HG03135 (cell line): Measurements from ENCODE around the gene EHBP1L1.
"Not testable (repeated sequence)": the region's sequence is repeated elsewhere in the genome, so short reads cannot be mapped to it uniquely, and the experiment has no call there.

ENCODE experiments used
- ATAC-seq: cut with Tn5 transposase; IDR thresholded peaks from one replicate; pipeline ENCODE4 v1.9.1; 2021; ENCODE audit warnings: mild to moderate bottlenecking, moderate library complexity; ENCODE audit not compliant: unreplicated experiment

EHBP1L1 gene

GRCh38 chr11:65560555-65561418, 15.1 kb upstream of the EHBP1L1 start:
- no peak for ATAC-seq

GRCh38 chr11:65562020-65562419, 13.8 kb upstream of the EHBP1L1 start:
- no peak for ATAC-seq

- ATAC-seq = no peak
Observed at GRCh38 chr11:65562788-65563187, 13.1 kb upstream of the EHBP1L1 start.

DNA sequence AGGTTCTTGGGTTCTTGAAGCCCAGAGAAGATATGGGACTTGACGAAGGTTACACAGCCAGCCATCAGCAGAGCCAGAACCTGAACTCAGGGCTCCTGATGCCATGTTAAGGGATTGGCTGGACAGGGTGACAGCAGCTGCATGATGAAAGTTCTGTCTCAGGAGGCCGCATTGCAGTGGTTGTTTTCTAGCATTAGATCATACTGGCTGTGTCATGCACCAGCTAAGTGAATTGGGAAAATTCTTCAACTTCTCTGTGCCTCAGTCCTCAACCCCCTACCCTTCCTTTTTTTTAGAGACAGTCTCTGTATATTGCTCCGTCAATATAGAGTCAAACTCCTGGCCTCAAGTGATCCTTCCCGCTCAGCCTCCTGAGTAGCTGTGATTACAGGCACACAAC, 12.3 kb upstream of the EHBP1L1 start:
- ATAC-seq = no peak

- ATAC-seq = not testable (repeated sequence)
Observed at GRCh38 chr11:65564879-65565559, 10.8 kb upstream of the EHBP1L1 start.

- ATAC-seq = no peak
Observed at GRCh38 chr11:65565624-65566453, 10.0 kb upstream of the EHBP1L1 start.

GRCh38 chr11:65569164-65569972, 6.5 kb upstream of the EHBP1L1 start:
- ATAC-seq = peak; percentile 0

GRCh38 chr11:65569973-65570918, 5.6 kb upstream of the EHBP1L1 start, which contains the start of gene ZNRD2:
Gene ZNRD2 (plus strand): TSS chr11:65570477. CDS start chr11:65570492, 15 bp downstream.
- peak; percentile 59 for ATAC-seq

DNA sequence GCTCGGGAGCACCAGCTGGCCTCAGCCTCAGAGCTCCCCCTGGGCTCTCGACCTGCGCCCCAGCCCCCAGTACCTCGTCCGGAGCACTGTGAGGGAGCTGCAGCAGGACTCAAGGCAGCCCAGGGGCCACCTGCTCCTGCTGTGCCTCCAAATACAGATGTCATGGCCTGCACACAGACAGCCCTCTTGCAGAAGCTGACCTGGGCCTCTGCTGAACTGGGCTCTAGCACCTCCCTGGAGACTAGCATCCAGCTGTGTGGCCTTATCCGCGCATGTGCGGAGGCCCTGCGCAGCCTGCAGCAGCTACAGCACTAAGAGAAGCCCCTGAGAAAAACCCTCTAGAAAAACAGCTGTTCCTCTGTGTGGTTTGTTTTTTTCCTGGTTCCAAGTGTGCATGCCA, 4.4 kb upstream of the EHBP1L1 start:
- no peak for ATAC-seq

DNA sequence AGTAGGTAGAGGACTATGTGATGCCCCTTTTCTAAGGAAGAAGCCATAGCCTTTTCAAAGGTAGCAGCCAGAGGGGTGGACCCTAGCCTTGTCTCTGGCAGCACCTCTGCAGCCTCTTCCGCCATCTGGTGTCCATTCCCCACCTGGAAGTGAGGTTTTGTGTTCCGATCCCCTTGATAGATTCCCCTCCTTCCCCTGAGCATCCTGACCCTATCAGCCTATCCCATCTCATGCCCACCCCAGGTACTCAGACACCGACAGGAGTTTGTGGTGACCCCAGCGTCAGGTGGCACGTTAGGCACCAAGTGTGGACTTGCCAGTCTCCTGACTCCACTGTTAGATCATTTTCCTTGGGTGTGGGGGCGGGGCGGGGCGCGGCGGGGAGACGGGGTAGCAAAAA, 3.9 kb upstream of the EHBP1L1 start:
- no peak for ATAC-seq

DNA sequence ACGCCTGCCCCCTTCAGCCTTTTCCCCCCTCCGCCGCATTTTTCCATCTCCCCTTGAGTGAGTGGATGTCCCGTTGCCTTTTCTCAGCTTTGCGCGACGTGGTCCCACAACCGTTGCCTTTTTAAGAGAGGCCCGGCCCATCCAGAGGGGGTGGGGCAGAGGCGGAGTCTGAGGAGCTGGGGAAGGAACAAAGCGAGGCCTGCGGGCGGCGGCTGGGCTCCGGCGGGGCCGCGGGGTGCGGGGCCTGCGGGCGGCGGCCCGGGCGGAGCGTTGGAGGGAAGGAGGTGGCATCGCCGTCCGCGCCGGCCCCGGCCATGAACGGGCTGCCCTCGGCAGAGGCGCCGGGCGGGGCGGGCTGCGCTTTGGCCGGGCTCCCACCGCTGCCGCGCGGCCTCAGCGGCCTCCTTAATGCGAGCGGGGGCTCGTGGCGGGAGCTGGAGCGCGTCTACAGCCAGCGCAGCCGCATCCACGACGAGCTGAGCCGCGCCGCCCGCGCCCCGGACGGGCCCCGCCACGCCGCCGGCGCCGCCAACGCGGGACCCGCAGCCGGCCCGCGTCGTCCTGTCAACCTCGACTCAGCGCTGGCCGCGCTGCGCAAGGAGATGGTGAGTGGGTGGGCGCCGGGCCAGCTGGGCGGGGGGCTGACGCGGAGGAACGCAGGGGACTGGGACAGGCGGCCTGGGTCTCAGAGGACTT, 3.3 kb upstream of the EHBP1L1 start, which contains the start of gene FAM89B:
TSS of gene FAM89B (plus strand) at position 183 of the 696 bp plus-strand sequence. CDS start at position 315, 132 bp downstream.
- no peak for ATAC-seq

DNA sequence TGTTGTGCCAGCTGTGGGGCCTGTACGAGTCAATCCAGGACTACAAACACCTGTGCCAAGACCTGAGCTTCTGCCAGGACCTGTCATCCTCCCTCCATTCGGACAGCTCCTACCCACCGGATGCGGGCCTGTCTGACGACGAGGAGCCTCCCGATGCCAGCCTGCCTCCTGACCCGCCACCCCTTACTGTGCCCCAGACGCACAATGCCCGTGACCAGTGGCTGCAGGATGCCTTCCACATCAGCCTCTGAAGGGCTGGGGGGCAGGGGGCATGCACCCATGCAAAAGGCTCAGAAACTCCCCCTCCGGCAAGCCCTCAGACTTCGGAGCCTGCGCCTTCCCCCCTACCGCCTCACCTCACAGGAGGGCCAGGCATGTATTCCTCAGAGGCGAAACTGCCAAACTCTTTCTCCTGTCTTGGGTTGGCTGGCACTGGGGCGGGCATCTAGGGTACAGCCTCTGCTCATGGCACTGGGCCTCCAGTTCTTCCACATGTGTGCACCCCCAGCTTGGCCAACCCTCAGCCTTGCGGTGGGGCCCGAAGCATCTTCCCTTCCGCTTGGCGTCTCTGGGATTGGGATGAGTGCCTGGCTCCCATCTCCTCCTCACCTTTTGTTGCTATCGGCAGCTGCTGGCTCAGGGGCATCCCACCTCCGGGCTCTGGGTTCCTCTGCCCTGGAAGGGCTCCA, 2.3 kb upstream of the EHBP1L1 start:
- no peak for ATAC-seq

- peak; percentile 35 for ATAC-seq
Observed at GRCh38 chr11:65574109-65574810, 1.6 kb upstream of the EHBP1L1 start.

DNA sequence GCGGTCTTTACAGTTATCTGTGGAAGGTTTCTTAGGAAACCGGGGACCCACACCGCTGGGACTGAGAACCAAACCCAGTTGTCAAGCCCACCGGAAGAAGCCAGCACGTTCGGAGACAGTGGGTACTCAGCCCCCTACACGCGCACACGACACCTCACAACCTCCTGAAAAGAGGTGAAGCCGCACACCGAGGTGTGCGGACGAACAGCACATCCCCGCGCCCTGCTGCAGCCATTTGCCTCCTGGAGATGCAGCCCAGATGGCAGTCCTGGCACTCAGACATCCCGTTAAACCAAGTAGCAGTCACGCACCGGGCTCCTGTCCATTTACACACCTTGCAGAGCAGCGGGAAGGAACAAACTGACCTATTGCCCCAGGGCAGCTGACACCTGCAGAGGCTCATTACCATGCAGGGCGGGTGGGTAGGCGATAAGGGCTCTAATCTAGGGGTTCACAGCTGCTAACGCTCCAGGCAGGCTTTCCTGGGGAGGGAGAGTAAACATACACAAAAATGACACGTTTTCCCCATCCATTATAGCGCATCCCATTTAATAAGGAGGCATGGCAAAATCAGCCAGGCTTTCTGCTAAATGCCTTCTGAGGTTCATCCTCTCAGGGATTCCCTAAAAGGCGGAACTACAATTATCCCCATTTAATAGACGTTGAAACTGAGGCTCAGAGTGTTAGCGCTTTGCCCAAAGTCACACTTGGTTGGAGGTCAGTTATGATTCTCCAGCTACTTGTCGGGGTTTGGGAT, 864 bp upstream of the EHBP1L1 start:
- no peak for ATAC-seq

GRCh38 chr11:65576232-65576866, 496 bp downstream of the EHBP1L1 start:
- no peak for ATAC-seq
